Stomach (tissue), 4 donors: Measurements from ENCODE around the gene ECD.

ENCODE experiments used
- POLR2A ChIP-seq, 4 donors: fragments of 450-650 bp; IDR thresholded peaks; one replicate each; pipeline ENCODE4 v1.6.1; 2016; ENCODE audit warnings: antibody characterized with exemption in 4 of 4, control low read depth in 2 of 4, mild to moderate bottlenecking in 1 of 4, moderate library complexity in 1 of 4
- TF ChIP-seq, protein P1 (sequence below), 7 experiments: fragments of 450-650 bp in 4 of 7; fragments of 200-600 bp in 3 of 7; sonication (generic) in 3 of 7; IDR thresholded peaks; one replicate each; pipeline ENCODE4 v1.5.1; 2016 to 2019; ENCODE audit warnings: antibody characterized with exemption in 7 of 7, control low read depth in 2 of 7, mild to moderate bottlenecking in 1 of 7

DNA sequence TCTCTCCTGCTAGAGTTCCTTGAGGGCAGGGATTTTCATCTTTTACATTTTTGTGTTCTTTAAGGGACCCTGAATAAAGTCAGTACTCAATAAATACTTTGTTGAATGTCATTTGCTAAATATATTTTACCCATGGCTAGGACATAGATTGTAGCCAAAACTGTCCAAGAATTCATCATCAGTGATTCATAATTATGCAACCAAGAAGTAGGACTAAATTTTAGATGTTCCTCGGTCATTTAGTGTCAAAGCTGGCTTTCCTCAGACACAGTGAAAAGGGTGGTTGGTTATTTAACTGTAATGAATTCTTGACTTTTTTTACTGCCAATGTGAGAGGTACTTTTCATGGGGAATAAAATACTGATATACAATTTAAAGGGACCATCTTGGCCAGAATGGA, 54.3 kb downstream of the ECD start:
- TF ChIP-seq, protein P1, sequence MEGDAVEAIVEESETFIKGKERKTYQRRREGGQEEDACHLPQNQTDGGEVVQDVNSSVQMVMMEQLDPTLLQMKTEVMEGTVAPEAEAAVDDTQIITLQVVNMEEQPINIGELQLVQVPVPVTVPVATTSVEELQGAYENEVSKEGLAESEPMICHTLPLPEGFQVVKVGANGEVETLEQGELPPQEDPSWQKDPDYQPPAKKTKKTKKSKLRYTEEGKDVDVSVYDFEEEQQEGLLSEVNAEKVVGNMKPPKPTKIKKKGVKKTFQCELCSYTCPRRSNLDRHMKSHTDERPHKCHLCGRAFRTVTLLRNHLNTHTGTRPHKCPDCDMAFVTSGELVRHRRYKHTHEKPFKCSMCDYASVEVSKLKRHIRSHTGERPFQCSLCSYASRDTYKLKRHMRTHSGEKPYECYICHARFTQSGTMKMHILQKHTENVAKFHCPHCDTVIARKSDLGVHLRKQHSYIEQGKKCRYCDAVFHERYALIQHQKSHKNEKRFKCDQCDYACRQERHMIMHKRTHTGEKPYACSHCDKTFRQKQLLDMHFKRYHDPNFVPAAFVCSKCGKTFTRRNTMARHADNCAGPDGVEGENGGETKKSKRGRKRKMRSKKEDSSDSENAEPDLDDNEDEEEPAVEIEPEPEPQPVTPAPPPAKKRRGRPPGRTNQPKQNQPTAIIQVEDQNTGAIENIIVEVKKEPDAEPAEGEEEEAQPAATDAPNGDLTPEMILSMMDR (IDR thresholded peaks at IDR 0.05), result no peak
- no peak for TF ChIP-seq POLR2A (IDR thresholded peaks at IDR 0.05)
